ENCODE data around the gene TMEM107.

- TF ChIP-seq CTCF (conservative IDR thresholded peaks at IDR 0.05 in 1 of 2, IDR thresholded peaks at IDR 0.05 in 1 of 2; ENCODE audit: low read depth in 1 of 2, low read length in 2 of 2), result no peak
- no peak for TF ChIP-seq EZH2 (IDR thresholded peaks at IDR 0.05; ENCODE audit: low read length, missing control alignments)
Measured at GRCh38 chr17:8160224-8160577, 16.0 kb downstream of the TMEM107 start.

All from fibroblast of lung (primary cell).